ENCODE data around the gene CABLES1.
"Not testable (repeated sequence)": the region's sequence is repeated elsewhere in the genome, so short reads cannot be mapped to it uniquely, and the experiment has no call there.

The CABLES1 gene

DNA sequence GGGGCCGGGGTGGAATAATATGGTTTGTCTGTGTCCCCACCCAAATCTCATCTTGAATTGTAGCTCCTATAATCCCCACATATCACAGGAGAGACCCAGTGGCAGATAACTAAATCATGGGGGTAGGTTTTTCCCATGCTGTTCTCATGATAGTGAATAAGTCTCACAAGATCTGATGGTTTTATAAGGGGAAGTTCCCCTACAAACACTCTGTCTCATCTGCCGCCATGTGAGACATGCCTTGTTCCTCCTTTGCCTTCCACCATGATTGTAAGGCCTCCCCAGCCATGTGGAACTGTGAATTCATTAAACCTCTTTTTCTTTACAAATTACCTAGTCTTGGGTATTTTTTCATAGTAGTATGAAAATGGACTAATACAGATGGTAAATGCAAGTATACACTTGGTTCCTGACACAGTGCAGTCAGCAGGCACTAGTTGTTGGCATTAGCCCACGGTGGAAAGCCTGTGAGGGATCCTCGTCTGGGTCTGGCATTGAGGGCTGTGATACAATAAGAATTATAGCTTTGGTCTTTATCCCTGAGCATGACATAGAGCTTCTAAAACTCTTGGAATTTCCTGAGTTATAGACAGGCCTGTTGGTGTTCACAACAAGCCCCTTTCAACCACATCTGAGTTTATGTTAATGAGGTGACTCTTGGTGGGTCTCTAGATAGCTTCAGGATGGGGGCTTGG is 135.8 kb downstream of the CABLES1 start:
- DNase-seq = no peak

DNA sequence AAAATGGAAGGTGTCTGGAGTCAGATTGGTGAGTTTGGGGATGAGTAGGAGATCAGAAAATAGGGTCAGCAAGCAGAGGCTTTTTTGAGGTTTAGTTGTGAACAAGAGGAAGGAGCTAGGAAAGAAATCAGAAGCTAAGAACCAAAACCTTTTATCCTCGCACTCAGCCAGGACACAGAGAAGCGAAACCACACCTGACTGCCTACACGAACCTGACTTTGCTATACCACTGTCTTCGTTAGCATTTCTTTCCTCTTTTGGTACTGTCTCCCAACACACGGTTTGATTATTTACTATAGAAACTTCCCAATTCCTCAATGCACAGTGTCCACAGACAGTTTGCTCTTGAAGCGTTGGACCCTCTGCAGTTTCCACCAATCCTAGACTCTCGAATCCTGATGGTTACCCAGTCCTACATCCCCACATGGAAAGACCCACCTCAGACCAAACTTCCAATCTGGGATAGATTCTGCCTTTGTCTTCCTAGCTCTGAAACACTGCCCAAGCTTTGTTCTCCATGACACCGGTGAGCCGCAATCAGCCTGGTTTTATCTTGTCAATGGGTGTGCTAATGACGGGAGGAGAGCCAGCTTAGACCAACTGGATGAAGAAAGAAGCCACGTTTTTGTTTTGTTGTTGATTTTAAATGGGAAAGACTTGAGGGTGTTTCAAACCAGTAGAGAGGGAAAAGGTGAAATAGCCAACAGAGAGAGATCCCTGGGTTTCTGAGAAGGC is 137.4 kb downstream of the CABLES1 start:
- no peak for DNase-seq

DNA sequence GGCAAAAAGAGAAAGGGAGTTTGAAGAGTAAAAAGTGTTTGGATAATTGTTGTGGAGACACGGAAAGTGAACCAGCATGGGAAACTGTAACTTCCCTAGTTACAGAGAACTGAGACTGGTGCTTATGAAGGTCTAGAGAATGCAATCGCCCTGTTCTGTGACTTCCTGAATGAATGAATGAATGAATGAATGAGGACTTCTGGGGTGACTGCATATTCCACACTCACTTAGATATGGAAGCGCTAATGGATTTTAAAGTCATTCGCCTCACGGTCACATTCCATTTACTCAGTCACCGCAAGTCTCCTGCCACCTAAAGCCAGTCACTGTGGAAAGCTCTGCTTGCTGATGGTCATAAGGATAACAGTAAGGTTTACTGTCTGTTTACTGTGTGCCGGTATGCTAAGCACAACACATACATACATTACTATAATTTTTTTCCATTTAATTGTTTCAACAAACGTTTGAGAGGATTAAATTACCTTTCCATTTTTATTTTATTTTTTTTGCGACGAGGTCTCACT is 138.2 kb downstream of the CABLES1 start:
- DNase-seq = no peak

DNA sequence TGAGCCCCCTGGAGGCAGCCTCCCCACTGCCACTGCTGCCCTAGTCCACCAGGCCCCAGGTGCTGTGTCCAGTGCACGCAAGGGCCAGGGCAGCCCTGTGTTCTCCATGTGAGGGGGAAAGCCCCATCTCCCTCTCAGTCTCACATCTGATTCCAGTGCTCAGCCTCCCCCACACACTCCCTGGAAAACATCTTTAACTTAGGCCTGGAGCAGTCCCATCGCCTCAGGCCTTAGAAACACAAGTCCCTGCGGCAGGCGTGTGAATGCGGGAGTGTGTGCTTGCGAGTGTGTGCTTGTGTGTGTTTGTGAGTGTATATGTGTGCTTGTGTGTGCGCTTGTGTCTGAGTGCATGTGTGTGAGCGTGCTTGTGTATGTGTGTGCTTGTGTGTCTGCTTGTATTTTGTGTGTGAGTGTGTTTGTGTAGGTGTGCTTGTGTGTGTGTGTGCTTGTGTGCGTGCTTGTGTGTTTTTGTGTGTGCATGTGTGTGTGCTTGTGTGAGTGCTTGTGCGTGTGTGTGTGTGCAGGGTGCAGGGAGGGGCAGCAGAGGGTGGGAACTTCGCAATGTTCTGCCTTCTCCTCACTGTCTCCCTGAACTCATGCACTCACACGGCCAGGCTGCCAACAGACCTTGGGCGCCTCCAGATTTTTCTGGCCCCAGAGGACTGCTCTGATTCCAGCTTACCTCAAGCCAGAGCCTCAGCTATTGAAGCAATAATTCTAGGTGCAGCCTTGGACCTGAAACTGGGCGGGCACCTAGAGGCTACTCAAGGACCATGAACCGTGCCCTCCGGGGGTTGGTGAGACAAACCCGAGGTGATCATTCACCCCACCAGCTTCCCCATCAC is 139.6 kb downstream of the CABLES1 start:
- DNase-seq = no peak

DNA sequence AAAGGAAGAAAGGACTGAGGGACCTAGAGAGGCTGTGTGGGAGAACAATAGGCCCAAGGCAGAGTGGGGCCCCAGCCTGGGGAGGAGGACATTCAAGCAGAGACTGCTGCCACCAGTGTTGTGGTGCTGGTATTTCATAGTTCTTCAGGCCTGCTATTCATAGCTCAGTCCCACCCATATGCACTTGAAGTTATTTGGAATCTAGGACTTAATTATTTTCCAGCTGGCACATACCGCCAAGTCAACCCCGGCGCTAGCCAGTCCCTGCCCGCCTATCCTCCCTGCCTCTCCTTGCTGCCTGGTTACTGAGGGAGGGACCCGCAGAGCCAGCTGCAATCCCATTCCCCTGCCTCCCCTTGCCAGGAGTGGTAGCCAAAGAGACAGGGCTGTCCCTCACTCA is 141.2 kb downstream of the CABLES1 start:
- DNase-seq = no peak

DNA sequence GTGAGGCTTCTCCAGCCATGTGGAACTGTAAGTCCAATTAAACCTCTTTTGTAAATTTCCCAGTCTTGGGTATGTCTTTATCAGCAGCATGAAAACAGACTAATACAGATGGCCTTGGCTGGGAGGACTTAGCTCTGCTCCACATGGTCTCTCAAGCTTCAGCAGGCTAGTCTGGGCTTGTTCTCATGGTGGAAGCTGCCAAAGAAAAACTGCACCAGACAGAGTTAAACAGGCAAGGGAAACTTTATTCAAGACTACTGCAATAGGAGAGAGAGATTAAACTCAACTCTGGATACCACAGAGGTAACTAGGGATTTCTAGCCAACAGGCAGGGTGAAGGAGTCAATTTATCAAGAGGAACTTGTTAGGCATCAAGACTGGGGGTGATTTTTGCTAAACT is 142.1 kb downstream of the CABLES1 start:
- no peak for DNase-seq

DNA sequence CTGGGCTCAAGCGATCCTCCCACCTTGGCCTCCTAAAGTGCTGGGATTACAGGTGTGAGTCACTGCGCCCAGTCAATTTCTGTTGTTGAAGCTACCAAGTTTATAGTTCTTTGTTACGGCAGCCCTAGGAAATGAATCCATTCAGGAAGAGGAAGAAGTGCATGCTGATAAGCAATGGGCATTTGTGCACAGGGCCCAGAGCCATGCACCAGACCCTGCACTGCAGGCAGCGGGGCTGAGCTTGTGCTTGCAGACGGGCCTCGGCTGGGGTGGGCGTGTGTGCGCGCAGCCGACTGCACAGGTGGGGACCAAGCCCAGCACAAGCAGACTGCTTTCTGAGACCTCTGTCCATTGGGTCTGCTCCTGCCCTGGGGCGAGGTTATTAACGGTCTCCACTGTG is 144.6 kb downstream of the CABLES1 start:
- no peak for DNase-seq

DNA sequence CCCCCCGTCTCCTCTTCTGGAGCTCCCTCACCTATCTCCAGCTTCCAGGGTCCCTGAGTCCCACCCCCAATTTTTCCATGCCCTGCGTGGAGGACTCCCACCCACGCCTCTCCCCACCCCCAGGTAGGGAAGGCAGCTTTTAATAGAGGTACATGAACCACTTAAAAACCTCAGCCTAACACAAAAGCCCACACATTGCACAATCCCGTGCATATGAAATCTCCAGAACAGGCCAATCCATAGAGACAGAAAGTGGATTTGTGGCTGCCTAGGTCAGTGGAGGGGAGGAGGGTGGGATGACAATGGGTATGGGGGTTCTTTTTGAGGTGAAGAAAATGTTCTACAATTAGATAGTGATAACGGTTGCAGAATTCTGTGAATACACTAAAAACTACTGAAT is 145.6 kb downstream of the CABLES1 start:
- no peak for DNase-seq

DNA sequence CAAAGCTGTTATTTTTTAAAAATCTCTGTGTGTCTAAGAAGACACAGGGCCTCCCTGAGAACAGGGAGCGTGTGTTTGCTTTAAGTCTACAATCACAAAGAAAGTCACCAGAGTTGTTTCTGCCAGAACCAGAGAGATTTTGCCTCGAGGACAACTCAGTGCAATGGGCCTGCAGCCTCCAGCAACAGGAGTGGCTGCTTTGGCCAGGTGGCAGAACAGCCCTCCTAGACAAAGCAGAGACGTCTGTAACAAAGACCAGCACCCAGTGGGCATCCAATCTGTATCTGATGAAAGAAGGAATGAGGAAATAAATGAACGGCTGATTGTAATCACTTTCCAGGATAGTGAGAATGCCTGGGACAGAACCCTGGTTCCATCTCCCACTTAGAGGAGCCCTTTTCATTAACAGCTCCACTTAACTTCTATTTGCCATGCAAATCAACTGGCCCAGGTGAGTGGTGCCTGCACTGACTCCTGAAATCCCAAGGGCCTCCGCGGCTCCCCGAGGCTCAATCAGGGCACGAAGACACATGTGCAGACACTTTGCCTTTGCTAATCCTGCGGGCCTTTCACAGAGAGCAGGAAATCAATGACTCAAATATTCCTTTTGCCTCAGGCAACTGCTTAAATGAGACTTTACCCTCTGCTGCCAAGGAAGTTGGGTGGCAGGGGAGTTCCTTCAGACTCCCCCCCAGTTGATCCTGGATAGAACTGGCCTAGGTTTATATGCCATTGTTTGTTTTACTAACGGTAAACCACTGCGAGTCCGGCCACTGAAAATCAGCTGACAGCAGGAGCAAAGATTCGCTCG is 146.5 kb downstream of the CABLES1 start:
- no peak for DNase-seq

DNA sequence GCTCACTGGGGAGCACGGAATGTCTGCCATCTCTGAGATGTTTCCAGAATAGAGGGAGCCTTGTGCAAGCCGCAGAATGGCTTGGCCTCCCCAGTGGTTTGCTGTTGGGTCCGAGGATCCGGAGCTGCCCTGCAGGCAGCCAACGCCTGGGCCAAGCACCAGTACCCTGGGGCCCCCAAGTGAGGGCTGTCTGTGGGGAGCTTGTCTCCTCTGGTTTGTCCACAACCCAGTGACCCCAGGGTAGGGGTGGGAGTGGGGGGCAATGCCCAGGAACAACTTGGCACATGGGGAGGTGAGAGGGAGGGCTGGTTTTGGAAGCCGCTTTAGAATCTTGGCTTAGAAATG is 147.1 kb downstream of the CABLES1 start:
- no peak for DNase-seq

DNA sequence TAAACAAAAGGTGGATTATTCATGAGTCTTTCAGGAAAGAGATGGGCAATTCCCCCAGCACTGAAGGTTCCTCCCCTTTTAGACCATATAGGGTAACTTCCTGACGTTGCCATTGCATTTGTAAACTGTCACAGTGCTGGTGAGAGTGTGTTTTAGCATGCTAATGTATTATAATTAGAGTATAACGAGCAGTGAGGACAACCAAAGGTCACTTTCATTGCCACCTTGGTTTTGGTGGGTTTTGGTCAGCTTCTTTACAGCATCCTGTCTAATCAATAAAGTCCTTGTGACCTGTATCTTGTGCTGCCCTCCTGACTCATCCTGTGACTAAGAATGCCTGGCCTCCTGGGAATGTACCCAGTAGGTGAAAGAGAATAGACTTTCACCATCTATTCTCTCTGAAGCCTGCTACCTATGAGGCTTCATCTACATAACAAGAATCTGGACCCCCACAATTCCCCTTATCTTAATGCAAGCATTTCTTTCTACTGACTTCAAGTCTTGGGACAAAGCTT is 148.7 kb downstream of the CABLES1 start:
- DNase-seq = no peak

DNA sequence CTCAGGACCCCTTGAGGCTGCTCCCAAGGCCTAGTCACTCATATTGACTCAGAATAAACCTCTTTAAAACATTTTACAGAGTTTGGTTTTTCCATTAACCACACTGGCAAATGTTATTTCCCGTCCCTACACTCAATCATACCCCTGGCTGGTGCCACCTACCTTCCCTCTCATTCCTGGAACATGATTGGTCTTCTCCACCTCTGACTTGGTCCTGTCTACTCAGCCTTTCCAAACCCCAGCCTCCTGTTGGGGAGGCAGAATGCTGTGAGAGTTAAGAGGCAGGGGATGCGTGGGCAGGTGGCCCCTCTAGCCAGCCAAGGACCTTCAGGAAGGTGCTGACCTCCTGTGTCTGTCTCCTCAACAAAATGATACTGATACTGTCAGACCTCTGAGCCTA is 149.3 kb downstream of the CABLES1 start:
- DNase-seq = no peak

DNA sequence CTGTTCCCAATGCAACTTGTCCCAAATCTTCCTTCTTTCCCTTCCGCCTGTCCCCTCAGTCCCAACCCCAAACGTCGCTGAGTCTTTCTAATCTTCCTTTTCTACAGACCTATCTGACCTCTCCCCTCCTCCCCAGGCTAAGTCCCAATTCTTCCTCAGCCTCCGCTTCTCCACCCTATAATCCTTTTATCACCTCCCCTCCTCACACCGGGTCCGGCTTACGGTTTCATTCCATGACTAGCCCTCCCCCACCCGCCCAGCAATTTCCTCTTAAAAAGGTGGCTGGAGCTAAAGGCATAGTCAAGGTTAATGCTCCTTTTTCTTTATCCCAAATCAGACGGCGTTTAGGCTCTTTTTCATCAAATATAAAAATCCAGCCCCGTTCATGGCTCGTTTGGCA is 150.3 kb downstream of the CABLES1 start:
- DNase-seq = not testable (repeated sequence)

DNA sequence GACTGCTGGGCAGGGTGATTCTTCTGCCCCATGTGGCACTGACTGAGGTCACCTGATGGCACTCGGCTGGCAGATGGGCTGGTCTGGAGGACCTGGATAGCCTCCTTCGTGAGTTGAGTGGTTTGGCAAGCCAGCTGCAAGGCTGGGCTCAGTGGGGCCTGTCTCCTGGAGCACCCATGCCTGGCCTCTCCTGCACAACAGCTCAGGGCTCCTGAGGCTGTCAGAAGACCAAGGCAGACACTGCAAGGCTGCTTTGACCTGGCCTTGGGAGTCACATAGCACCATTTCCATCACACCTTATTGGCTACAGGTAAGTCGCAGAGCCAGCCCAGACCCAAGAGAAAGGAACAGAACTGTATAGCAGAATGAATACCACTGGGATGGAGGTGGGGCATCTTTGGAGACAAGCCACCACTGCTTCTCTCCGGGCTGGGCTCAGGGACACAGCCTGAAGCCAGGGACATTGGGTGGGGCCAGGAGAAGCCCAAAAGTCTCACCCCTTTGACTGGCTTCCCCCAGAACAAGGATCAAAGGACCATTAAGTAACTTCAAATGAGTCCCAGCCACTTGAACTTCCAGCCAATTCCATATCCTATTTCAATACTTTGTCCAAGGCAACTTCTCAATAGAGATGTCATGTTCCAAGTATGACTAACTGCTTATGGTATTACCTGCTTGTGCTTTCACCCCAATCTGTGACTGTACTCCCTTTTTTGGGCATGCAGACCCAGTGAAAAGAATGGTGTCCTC is 156.3 kb downstream of the CABLES1 start:
- DNase-seq = no peak

DNA sequence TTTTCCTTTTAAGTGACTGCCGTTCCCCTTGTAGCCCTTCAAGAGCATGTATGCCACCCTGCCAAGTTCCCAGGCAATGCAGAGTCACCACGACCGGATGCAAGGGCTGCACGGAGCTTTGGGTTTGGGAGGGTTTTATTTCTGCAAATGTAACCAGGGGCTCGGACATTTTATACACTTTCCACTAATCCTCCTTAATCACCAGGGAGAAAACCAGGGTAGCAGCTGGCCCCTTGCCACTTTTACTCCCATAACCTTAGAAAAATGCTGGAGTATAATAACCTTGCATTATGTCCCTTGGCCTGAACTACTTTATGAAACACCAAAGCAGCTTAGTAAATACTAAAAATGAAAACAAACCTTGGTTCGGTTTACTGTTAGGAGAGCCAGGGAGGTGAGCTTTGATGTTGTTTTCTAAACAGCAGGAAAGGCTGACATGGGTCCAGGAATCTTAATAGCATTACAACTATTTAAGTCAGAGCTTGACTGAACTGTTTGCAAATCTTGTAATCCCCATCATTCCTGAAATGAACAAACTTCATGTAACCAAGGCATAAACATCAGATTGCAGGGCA is 165.0 kb downstream of the CABLES1 start:
- DNase-seq = no peak

DNA sequence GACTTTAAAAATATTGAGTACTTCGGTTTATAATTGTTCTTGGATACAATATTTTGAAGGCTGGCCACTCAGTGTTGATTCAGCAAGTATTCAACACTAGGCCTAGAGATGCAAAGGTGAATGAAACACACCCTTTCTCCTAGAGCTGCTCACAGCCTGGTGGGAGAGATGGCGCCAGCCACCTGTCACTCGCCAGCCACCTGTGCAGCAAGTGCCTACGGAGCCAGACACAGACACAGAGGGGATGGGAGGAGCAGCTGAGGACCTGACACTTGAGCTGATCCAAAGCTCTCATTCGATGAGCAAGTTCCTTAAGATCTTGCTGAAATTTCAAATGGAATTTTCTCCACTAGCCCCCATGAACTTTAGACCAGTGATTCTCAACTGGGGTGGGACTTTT is 166.7 kb downstream of the CABLES1 start:
- DNase-seq = no peak

DNA sequence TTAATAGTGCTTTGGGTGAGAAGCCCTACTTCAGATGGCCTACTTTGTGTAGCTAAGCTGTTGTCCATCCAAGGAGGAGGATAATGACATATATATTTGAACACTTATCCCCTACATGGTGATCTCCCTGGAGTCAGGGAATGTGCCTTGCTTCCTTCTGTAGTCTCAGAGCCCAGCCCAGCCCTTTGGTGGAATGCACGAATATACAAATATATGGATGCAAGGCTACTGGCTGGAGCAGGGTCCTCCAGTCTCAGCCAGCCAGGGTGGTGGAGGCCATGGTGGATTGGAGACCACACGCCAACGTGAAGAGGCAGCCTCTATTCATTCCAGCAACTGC is 167.2 kb downstream of the CABLES1 start:
- DNase-seq = no peak

DNA sequence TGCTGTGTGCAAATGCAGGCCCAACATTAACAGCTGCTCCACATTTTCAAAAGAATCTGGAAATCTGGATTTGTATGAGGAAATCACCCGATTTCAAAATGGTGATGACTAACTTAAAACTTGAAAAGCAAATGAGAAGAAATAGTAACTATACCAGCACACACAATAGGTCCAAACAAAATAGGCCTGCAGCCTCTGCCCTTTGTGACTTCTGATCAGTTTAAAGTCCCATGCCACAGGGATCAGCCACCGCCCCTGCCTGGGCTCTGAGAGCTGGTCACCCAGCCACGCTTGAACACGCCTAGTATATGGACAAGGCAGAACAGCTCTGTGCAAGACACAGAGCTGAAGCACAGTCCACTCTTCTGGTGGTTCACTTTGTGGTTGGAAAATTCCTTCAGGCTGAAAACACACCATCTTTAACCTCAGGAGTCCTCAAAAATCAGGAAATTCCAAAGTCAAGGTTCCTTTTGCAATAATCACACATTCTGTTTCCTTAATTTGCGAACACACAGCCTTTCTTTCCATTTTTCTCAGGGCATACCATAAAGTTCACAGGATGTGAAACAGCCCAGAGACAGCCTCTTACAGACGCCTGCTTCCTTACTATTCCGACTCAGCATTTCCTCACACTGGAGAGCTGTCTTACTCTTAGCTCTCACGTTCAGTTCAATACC is 167.7 kb downstream of the CABLES1 start:
- DNase-seq = no peak

DNA sequence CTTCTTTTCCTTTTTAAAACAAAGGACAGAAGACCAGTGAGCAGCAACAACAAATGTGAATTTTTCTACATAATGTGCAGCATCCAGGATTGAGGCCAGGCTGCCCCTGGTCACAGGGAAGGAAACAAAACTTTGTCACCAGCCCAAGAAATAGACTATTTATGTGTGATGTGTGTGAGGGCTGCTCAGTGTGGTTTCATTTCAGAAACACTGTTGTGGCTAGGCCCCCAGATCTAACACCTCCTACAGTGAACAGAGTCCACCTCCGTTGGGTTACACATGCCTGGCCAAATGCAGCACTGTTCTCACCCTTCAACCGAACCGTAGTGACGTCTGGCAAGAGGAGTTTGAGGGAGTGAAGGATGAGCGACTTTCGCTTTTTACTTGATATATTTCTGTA is 171.5 kb downstream of the CABLES1 start:
- DNase-seq = peak in 2 of 5 experiments; percentile 51 to 53

DNA sequence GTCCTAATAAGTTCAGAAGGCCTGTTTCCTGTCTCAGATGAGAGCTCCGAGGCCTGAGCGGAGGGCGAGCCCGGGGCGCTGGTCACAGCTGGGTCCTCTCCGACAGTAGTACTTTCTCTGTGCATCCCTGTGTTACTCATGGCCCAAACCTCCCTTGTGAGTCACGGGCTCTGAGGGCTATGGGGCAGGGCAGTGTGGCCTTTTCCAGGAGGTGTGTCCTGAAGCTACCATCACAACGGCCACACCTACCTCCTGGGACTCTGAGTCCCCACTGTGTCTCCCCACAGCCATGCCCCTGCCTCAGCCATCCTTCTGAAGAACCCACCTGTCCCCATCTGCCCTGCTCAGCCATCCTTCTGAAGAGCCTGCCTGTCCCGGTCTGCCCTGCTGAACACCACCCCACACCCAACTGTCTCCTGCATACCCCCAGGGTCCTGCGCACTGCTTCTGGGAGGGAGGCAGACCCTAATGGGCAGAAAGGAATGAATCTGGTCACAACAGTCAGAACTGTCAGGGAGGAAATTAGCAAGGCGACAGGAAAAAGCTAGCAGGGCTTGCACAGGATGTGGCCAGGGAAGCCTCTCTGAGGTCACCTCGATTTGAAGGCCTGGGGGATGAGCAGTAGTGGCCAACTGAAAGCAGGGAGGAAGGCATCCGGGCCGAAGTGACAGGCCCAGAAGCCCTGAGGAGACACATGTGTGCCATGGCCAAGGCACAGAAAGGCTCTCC is 172.4 kb downstream of the CABLES1 start:
- DNase-seq = peak in 1 of 5 experiments; percentile 87
